GM12874 (cell line): Measurements from ENCODE around the gene SSPN.

ENCODE experiments used
- TF ChIP-seq, protein P1 (sequence below): IDR thresholded peaks from 2 replicates; pipeline ENCODE4 v1.5.1; 2011; ENCODE audit warnings: low read depth, mild to moderate bottlenecking, control low read depth, low read length, moderate library complexity; ENCODE audit not compliant: insufficient read depth

The SSPN gene, protein sequence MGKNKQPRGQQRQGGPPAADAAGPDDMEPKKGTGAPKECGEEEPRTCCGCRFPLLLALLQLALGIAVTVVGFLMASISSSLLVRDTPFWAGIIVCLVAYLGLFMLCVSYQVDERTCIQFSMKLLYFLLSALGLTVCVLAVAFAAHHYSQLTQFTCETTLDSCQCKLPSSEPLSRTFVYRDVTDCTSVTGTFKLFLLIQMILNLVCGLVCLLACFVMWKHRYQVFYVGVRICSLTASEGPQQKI

DNA sequence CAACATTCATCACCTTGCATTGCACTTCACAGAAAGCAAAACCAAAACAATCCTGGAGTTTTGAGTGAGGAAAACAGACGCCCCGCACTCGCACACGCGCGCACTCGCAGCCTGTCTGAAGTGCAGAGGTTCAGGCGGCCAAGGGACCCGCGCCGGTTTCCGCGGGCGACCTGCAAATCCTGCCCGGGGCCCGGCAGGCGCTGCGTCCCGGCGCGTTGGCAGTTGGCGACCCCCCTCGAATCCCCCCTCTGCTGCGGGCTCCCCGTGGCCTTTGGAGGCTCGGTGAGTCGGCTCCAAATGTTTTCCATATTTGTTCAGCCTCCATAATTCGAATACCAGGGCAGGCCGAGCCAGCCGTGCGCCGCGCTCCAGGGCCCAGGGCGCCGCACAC, at the start of gene SSPN:
Gene SSPN, plus strand, starts transcription at position 324 of the 391 bp plus-strand sequence. CDS start 100 bp downstream, outside the sequence.
- TF ChIP-seq, protein P1, sequence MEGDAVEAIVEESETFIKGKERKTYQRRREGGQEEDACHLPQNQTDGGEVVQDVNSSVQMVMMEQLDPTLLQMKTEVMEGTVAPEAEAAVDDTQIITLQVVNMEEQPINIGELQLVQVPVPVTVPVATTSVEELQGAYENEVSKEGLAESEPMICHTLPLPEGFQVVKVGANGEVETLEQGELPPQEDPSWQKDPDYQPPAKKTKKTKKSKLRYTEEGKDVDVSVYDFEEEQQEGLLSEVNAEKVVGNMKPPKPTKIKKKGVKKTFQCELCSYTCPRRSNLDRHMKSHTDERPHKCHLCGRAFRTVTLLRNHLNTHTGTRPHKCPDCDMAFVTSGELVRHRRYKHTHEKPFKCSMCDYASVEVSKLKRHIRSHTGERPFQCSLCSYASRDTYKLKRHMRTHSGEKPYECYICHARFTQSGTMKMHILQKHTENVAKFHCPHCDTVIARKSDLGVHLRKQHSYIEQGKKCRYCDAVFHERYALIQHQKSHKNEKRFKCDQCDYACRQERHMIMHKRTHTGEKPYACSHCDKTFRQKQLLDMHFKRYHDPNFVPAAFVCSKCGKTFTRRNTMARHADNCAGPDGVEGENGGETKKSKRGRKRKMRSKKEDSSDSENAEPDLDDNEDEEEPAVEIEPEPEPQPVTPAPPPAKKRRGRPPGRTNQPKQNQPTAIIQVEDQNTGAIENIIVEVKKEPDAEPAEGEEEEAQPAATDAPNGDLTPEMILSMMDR: no peak

DNA sequence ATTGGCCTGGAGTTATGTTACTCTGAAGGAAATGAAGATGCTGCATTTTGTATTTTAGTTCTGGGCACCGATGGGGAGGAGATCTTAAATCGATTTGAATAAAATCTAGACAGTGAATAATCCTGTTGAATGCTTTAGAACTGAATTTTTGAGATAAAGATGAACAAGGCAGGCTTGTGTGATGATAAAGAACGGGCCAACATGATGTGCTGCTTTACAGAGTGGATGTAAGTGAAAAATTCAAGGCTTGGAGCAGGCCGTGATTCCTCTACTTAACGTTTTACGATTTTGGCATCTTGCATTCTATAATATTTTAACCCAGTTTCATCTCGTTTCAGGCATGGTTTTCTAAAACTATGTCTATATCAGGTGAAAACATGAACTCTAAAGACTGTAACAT, 47.1 kb upstream of the SSPN start:
- TF ChIP-seq, protein P1: no peak

DNA sequence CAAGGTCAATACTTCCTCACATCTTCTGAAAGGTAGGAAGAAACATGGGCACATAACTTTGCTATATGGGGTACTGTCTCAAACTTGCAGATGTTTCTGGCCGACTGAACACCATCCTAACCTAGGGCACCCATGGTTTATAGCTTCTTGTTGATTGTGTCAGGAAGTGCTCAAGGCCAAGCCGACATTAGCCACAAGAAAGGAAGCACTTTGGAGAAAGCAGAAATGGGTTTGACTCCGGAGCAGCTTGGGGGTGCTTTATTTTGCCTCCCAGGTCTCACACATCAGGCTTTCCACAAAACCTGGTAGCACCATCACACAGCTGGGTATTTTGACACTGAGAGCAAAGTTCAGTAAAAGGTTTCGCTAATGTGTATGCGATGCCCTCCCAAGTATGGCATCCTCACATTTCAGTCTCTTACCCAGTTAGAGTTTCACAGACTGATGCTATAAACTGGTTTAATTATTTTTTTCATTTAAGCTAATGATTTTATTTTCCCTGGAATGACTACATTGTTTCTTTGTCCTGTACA, 45.3 kb upstream of the SSPN start:
- TF ChIP-seq, protein P1: no peak

DNA sequence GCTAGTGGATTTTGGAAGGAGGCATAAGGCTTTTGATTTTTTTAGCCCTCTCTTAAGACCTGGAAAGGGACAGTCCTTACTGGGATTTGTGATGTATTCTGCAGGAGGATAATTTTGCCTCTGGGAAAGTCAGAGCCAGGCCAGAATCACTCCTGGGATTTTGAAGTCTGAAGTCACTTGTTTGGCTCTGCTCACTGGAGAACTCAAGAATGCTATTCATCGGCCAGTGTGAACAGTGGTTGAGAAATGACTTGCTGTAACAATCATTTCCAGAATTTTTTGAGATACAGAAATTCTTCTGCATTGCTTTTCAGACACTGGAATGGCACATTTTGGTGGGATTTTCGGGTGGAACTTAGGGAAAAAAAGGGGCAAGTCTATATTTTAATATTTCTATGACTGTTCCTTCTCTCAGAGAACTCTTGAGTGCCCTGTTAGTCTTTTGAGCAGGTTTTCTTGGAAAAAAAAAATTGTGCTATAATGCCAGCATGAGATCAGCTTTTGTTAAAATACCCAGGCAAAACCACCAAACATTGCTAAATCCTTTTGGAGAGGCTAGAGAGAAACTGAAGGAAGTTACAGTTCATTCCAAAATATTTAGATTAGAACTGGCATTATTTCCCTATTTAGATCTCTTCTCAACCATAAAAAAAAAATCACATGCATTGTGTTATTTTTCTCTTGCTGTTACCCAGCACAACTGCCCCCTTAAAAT, 44.5 kb upstream of the SSPN start:
- TF ChIP-seq, protein P1: no peak

DNA sequence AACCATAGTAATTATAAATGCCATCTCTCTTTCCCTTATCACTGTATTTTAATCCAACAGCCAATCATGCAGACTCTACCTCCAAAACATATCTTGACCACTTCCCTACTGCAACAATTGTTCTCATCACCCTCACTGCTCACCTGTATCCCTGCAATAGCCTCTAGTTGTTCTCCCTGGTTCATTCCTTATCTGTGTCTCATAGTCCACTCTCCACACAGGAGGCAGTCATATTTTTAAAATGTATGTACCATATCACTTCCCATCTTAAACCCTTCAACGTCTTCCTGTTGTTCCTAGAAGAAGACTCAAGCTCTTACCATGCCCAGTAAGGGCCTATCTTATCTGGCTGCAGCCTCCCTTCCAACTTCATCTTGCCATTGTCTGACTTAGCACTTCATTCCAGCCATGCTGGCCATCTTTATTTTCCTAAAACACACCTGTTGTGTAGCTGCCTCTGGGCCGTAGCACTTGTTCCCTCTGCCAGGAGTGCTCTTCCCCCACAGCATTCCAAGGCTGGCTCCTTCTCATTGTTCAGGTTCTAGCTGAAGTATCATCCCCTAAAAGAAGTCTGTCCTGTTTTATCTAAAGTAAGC, 42.8 kb upstream of the SSPN start:
- TF ChIP-seq, protein P1: no peak

DNA sequence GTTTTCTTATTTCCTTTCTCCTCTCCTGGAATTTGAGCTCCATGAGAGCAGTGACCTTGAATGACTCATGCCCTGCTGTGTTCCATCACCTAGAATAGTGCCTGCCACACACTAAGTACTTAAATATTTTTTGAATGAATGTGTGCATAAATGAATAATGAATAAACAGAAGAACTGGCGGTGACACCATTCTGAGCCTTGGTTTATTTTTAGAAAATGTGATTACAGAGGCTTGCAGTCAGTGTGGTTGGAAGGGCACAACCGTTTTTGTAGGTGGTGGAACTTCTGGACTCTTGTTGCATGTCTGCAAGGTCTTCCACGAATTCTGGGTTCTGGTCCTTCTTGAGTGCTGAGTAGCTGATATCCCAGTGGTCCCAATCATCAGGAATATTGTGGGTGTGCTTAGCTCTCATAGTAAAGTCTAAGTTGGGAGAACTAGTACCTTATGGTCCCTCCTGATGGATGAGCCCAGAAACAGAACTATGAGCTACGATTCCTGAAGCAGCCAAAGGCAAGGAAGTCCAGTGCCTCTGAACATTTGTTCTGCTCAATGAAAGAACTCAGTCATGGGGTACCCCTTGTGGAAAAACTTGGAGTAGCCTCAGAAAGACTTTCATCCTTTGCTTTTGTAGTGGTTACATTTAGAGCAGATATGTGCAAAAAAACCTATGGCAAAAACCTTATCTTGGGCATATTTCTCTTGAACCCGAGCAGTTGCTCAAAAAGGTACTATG, 41.8 kb upstream of the SSPN start:
- TF ChIP-seq, protein P1: no peak
